ENCODE data around the gene EMCN. TPM values are rescaled to one million over a fixed set of nuclear protein-coding genes. Genes with fewer than 3 reads are reported as not detected.

EMCN gene
- total RNA-seq, 1 experiment from 2014 or later, result not detected

- no peaks in the 10 kb centered on the region for H3K9me3 Mint-ChIP-seq
- no peak overlapping the region for H2AFZ ChIP-seq (ENCODE audit: low read length)
- no peaks in the 10 kb centered on the region for H3K9me3 ChIP-seq (ENCODE audit: control insufficient read depth, low read depth, low read length)
- H3K36me3 Mint-ChIP-seq (ENCODE audit: insufficient read depth in 1 of 3, low read depth in 3 of 3), result no peaks in the 10 kb centered on the region
- H3K4me1 ChIP-seq (ENCODE audit: insufficient read depth, low read length), result no peaks in the 10 kb centered on the region
- H4K5ac ChIP-seq (ENCODE audit: insufficient read length, low read depth, low read length), result no peak overlapping the region
- no peaks in the 10 kb centered on the region for H4K20me1 ChIP-seq (ENCODE audit: control insufficient read depth, insufficient read depth, insufficient read length)
- no peak overlapping the region for H4K8ac ChIP-seq (replicated peaks; ENCODE audit: insufficient read length, low read depth, low read length)
- no peaks in the 10 kb centered on the region for H3K27me3 Mint-ChIP-seq (ENCODE audit: low read depth)
- no peak overlapping the region for H2BK120ac ChIP-seq (ENCODE audit: low read depth, low read length, poor library complexity, severe bottlenecking)
- H3K18ac ChIP-seq (ENCODE audit: insufficient read length, low read depth, low read length), result no peak overlapping the region
- no peak overlapping the region for H3K4ac ChIP-seq (ENCODE audit: low read depth, low read length)
- H3T11ph ChIP-seq (ENCODE audit: low read length), result no peak overlapping the region
- H3K56ac ChIP-seq (ENCODE audit: insufficient read length, low read depth, low read length), result no peak overlapping the region
- no peak overlapping the region for H2BK15ac ChIP-seq (ENCODE audit: low read depth, low read length)
- H3K23ac ChIP-seq (ENCODE audit: insufficient read length, low read depth, low read length), result no peak overlapping the region
- H3K4me1 Mint-ChIP-seq, result 0 out of 4 replicates have a peak, but pooled peaks cover 0 to 6% of the 10 kb centered on the region in 2 experiments
- no peaks in the 10 kb centered on the region; the same call in 1 of the 2 replicates for H3K27me3 ChIP-seq (ENCODE audit: insufficient read depth, low read length)
- no peak overlapping the region for H2BK5ac ChIP-seq (ENCODE audit: insufficient read length, low read length)
- no peaks in the 10 kb centered on the region for H3K23me2 ChIP-seq (ENCODE audit: insufficient read length, low read depth, low read length, poor library complexity, severe bottlenecking)
- no peak overlapping the region for H3K9ac ChIP-seq (ENCODE audit: extremely low read depth, insufficient read length, low read length)
- DNase-seq, result no peak
- H3K4me3 Mint-ChIP-seq, result no peak overlapping the region
- no peak for TF ChIP-seq CTCF (conservative IDR thresholded peaks at IDR 0.05)
- no CpG with 5 or more reads among the region's 2 CpGs for WGBS (ENCODE audit: extremely low coverage, insufficient read length, low lambda C conversion rate)
- H3K14ac ChIP-seq (ENCODE audit: insufficient read depth, low read length), result no peak overlapping the region
- H2BK20ac ChIP-seq (ENCODE audit: low read depth, low read length, poor library complexity, severe bottlenecking), result no peak overlapping the region
- no peak overlapping the region for H3K27ac ChIP-seq (ENCODE audit: insufficient read length, low read depth, low read length)
- no peak overlapping the region for H2AK5ac ChIP-seq (ENCODE audit: insufficient read length, low read length)
- no peak overlapping the region for H4K91ac ChIP-seq (ENCODE audit: insufficient read length, low read depth, low read length)
- no peak overlapping the region for H3K4me2 ChIP-seq (ENCODE audit: insufficient read depth, insufficient read length, low read length)
- no peak overlapping the region for H2BK12ac ChIP-seq (ENCODE audit: insufficient read length, low read depth, low read length)
- no peak overlapping the region for H3K27ac Mint-ChIP-seq
- no peaks in the 10 kb centered on the region for H3K79me1 ChIP-seq (ENCODE audit: insufficient read depth, low read depth, low read length, poor library complexity, severe bottlenecking)
- no peaks in the 10 kb centered on the region for H3K79me2 ChIP-seq (ENCODE audit: insufficient read depth, low read length)
Measured at GRCh38 chr4:100519205-100519604, 1.4 kb upstream of the EMCN start.

Measured in H9 (cell line).